GM19463 (cell line): ENCODE data around the gene MFRP.

Source experiments
- ATAC-seq: cut with Tn5 transposase; IDR thresholded peaks from one replicate; pipeline ENCODE4 v1.9.1; 2021; ENCODE audit warnings: mild to moderate bottlenecking, moderate library complexity; ENCODE audit not compliant: unreplicated experiment

MFRP gene

DNA sequence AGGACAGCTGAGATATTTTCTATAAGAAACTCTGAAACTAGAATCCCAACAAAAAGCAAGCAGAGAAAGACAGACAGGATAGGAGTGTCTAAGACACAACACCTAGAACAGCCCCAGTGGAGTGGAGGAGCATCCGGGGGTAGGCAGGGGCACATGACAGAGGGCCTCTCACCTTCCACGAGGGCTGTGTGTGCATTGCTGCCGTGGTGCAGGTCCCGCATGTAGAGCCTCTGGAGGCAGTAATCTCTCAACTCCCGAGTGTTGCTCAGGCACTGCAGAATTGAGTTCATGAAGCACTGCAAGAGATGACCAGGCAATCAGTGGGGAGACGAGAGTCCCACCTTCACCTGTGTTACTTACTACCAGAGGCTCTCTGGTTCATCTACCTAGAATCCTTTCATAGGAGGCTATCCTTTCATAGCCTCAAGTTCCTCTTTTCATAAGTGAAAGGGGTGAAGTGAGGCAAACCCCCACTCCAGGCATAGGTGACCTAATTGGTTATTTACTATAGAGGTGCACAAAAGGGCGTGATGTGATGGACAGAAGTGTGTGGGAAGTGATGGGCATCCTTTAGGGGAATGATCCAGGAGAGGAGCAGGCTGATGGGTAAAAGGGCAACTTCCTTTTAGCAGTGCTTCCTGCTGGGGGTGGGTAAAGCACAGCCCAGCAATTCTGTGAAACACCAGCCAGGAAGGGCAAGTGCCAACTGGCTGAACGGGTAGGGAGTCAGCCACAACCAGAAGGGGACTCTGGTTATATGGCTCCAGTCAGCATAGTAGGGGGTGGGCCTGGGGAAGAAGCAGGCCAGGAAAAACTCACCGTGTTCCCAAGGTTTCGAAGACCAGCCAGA is 13.1 kb upstream of the MFRP start:
- ATAC-seq: no peak

DNA sequence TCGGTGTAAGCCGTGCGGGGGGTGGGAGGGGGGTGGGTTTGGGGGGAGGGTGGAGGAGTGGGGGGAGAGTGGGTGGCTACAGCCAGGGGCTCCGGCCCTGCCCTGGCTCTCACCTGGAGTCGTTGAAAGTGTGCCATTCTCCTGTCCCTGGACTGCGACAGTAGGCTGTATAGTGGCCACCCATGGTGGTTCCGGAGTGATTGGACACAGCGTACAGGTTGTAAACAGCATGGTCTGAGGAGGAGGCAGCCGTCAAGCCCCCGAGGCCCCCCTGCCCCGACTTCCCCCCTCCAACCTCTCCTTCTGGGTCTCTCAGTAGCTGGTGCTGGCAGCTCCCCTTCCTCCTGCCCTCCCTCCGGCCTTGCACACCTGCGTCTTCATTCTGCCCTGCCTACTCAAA is 10.6 kb upstream of the MFRP start:
- ATAC-seq: no peak

- ATAC-seq: peak; percentile 57
Measured at GRCh38 chr11:119356349-119357031, 10.0 kb upstream of the MFRP start.

GRCh38 chr11:119355091-119355843 is 8.8 kb upstream of the MFRP start:
- no peak for ATAC-seq

GRCh38 chr11:119352857-119353260 is 6.4 kb upstream of the MFRP start:
- no peak for ATAC-seq

- ATAC-seq: no peak
Measured at GRCh38 chr11:119351232-119351631, 4.7 kb upstream of the MFRP start.

- ATAC-seq: no peak
Measured at GRCh38 chr11:119350302-119350701, 3.8 kb upstream of the MFRP start.

DNA sequence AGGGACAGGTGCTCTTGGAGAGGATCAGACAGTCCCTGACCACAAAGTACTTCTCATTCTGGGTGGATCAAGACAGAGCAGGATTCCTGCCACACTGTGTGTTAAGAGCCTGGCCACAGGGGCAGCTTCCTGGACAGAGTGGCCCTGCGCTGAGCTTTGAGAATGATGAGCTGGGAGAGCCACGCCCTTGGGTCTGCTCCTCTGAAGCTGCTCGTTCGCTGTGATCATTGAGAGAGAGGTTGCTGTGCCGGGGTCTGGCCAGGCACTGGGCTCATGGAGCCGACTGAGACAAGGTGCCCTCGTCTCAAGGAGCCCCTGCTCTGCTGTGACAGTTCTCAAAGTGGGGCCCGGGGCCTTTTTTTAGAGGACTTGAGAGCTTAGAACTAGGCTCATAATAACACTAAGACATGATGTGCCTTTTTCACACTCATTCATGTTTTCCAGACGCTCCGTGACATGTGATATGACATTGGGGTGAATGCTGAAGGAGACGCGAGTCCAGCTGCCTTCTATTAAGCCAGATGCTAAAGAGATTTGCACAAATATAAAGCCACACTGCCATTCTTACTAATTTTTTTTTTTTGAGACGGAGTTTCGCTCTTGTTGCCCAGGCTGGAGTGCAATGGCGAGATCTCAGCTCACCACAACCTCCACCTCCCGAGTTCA is 1.6 kb upstream of the MFRP start:
- no peak for ATAC-seq

DNA sequence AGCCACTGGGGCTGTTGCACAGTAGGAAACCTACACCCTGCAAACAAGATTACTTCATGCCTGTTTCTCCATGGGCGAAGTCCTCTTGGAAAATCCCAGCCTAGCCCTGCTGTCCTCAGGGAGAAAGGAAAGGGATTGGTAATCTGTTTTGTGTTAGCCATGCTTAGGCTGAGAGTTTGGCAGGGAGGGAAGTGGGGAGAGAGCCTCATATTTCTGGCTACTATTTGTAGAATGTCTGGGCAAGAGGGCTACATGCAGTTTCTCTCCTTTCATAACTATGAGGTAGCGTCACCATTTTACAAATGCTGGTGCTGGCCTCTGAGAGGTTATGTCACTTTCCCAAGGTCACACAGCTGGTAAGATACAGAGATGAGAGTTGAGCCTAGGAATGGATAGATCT is 737 bp upstream of the MFRP start:
- no peak for ATAC-seq

DNA sequence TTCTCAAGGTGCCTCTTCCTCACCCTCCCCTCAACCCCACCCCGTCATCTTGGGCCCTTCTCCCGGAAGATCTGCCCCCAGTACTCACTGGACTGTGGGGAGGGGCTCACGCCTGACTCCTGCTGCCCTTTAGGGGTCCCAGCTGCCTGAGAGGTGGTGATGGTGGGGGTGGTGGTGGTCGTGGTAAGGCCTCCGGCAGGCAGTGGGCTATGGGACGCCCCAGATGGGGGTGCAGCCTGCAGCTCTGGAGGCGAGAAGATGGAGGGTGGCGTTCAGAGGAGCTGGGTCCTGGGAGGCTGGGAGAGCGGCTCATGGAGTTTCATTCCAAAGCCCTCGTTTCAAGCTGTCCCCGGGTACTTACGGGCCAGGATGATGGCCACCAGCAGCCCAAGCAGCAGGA is 820 bp downstream of the MFRP start:
- no peak for ATAC-seq

- no peak for ATAC-seq
Measured at GRCh38 chr11:119344291-119345010, 2.1 kb downstream of the MFRP start.

DNA sequence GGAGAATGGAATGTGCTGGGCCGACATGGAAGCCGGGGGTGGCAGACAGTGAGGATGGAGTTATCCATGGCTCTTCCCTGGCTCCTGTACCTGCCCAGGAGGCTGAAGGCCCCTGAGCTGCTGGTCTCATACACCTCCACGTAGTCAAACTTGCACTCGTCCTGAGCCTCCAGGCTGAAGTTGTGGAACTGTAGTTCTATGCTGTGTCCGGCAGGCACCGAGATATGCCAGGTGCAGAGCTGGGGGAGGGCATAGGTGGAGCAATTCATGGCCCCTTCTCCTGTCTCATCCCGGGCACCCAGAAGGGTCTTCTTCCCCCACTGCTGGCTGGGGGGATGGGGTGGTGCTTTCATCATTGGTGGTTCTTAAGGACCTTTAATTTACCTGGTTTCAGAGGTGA is 2.8 kb downstream of the MFRP start:
- no peak for ATAC-seq

DNA sequence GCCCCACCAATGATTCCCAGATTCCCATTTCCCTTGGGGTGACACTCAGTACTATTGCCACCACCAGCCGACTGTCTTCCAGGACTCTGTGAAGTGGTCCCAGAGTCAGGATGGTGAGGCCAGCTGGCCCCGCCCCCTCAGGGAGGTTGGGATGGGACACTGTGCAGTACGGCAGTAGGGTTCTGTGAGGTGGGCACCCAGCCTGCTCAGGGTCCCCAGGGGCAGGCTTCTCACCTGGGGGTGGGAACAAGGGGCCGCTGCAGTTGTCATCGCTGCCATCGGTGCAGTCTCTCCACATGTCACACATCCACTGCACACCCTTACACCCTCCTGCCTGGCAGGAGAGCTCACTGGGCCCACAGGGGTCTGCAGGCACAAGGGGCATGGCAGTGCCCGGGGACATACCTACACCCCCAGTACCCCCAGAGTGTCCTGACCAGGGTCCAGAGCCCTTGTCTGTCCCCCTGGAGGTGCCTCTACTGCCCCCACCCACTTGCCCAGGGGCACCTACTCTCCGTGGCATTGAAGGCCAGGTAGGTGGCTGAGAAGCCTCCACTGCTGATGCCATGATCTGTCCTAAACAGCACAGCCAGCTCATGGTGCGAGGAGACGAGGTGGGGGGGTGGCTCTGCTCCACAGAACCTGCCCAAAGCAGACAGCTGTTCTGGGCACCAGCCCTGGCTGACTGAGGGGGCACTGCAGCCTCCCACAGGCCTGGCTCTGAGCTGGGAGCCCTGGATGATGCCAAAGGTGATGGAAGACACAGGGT is 4.0 kb downstream of the MFRP start:
- no peak for ATAC-seq

GRCh38 chr11:119342023-119342300 is 4.5 kb downstream of the MFRP start:
- no peak for ATAC-seq

DNA sequence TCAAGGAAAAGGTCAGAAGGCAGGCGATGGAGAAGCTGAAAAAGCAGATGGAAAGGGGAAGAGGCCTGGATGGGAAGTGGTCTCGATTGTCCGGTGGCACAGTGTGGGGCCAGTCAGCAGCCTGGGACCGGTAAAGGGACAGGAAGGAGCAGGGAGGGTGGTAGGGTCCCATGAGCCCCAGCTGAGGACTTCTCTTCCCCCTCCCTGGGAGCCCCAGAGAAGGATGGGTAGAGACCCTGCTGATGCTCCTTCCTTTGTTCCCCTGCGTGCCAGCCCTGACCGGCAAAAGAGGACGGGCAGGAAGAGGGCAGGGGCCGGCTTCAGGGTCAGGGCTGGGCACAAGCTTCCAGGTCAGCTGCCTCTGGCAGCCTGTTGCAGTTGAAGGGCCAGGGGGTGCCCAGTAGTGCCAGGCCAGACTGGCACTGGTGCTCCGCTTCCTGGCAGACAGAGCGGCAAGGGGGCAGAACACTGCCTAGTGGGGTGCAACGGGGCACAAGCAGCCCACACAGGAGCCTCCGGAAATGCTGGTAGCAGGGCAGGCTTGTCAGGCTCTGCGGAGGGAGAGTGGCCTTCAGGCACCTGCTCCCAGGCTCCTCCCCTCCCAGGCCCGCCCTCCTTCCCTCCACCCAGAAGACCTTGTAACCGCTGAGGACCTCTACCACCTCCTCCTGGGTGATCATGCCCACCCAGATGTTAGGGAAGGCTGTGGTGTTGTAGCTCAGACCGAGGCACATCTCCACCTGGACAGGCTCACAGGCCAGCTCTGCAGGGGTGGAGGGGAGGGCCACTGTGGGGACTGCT is 5.1 kb downstream of the MFRP start:
- no peak for ATAC-seq

DNA sequence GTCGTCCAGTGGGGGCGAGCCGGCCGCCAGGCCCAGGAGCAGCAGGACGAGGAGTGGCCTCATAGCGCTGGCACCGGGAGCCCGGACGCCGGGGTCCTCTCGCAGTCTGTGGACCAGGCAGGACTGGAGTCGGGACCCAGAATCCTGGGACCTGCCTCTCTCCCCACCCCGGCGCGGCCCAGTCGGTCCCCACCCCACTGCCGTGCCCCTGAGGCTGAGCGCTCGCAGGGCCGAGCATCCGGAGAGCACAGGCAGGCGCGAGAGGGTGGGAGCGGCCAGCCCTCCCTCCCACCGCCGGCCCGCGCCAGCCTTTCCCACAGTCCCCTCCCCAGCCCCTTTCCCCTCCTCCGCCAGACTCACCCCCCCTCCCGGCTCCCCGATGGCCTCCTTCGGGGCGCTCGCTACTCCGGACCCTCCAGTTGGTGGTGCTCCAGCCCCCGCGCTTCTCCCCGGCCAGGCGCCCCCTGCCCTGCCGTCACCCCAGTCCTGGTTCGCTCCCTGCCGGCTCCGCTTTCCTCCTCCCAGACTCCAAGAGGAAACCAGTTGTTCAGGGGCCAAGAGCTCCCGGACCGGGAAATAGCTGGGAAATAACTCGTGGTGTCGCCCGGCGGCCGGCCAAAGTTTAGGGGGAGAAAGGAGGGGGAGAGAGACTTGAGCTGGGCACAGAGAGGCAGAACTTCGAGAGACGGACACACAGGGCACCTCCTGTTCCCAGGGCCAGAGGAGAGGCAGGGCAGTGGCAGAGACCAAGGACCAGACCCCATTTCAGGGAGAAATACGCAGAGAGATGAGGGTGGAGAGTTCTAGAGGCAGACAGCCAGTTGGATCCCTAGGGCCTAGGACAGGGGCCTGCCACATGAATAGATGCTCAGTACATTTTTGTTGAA is 5.9 kb downstream of the MFRP start, which contains the start of gene C1QTNF5:
TSS of gene C1QTNF5 (minus strand) at position 549 of the 887 bp plus-strand sequence. CDS start at position 63, 486 bp downstream.
- ATAC-seq: no peak

DNA sequence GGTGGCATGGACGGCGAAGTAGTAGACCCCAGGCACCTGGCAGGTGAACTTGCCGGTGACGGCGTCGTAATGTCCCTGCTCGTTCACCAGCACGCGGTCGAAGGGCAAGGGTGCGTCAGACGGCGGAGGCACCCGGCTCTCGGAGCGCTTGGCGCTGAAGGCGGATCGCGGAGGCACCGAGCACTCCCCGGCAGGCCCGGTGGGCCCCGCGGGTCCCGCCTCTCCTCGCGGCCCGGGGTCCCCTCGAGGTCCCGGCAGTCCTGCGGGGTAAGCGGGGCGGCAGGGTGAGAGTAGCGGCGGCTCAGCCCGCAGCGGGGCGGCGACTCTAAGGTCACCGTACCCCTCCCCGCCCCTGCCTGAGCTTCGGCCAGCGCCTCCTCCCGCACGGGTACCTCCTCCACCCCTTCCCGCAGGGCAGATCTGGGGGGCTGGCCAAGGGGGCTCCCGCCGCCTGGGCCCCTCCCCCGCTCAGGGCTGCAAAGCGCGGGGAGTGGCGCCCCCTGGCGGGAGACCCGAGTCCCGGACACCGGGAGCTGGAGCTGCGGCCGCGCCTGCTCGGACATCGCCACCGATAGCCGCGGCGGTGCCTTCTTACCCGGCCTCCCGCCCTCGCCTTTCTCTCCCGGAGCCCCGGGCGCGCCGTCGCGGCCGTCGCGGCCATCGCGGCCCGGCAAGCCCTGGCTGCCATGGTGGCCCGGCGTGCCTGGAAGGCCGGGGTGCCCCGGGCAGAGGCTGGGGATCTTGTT is 6.7 kb downstream of the MFRP start:
- no peak for ATAC-seq
